H1 (cell line): Measurements from ENCODE around the gene ACSF3. TPM values are rescaled to one million over a fixed set of nuclear protein-coding genes. Genes with fewer than 3 reads are reported as not detected.

Experiments
- CTCF ChIA-PET: fragments of 300-600 bp; sonication (Branson Sonifier 250); formaldehyde crosslinking; loops from one replicate; lab custom pipeline; 2021; ENCODE audit not compliant: partially characterized antibody; lab: Charles Lee
- POLR2A ChIA-PET: fragments of 300-600 bp; sonication (Branson Sonifier 250); formaldehyde crosslinking; loops from one replicate; lab custom pipeline; 2021; ENCODE audit warnings: inconsistent platforms; ENCODE audit not compliant: partially characterized antibody; lab: Charles Lee
- DNase-seq, 2 experiments: peaks; one replicate each; pipeline versions ENCODE4 v3.0.0 to v3.0.0-alpha.2; 2010 to 2022; ENCODE audit warnings: low spot score in 2 of 2, low read depth in 1 of 2, mixed read lengths in 1 of 2
- FAIRE-seq: peaks from 2 replicates; lab custom pipeline; 2011; peaks lifted over from hg19 to GRCh38; lab: Jason Lieb, UNC
- H2AFZ ChIP-seq: 2 replicates; pipeline ENCODE4 v1.8.1; 2012; ENCODE audit warnings: low read length, inconsistent platforms
- H2AK5ac ChIP-seq: 2 replicates; pipeline ENCODE4 v1.6.1; 2013; ENCODE audit warnings: low read depth, low read length
- H2BK120ac ChIP-seq: replicated peaks from 2 replicates; pipeline ENCODE3; 2013; ENCODE audit warnings: low read depth, low read length, inconsistent platforms
- H2BK12ac ChIP-seq: 2 replicates; pipeline ENCODE4 v1.6.1; 2013; ENCODE audit warnings: low read depth, low read length
- H2BK15ac ChIP-seq: 2 replicates; pipeline ENCODE4 v1.6.1; 2013; ENCODE audit warnings: low read length
- H2BK20ac ChIP-seq: 2 replicates; pipeline ENCODE4 v1.6.1; 2013; ENCODE audit warnings: low read length
- H2BK5ac ChIP-seq: 2 replicates; pipeline ENCODE4 v1.6.1; 2013; ENCODE audit warnings: low read depth, low read length
- H3K14ac ChIP-seq: 2 replicates; pipeline ENCODE4 v1.6.1; 2013; ENCODE audit warnings: inconsistent platforms; ENCODE audit not compliant: insufficient read length
- H3K18ac ChIP-seq: 2 replicates; pipeline ENCODE4 v1.6.1; 2013; ENCODE audit warnings: low read length; ENCODE audit errors: extremely low read depth
- H3K23ac ChIP-seq: 2 replicates; pipeline ENCODE4 v1.6.1; 2013; ENCODE audit warnings: inconsistent platforms; ENCODE audit not compliant: insufficient read length
- H3K23me2 ChIP-seq: 2 replicates; pipeline ENCODE4 v1.6.1; 2013; ENCODE audit warnings: low read depth, low read length
- H3K27ac ChIP-seq: 2 replicates; pipeline ENCODE4 v1.6.1; 2011; ENCODE audit warnings: low read depth, low read length, inconsistent platforms
- H3K27me3 ChIP-seq, 4 experiments: replicated peaks in 1 of 4; 1 replicate in 1 of 4; 2 replicates in 3 of 4; pipeline versions ENCODE4 v1.6.1 to v1.8.1; 2011 to 2013; ENCODE audit warnings: low read length in 3 of 4, mild to moderate bottlenecking in 3 of 4, inconsistent platforms in 2 of 4, mixed read lengths in 2 of 4, moderate library complexity in 1 of 4; ENCODE audit not compliant: control insufficient read depth in 3 of 4, insufficient read depth in 3 of 4; ENCODE audit errors: extremely low read depth in 1 of 4
- H3K36me3 ChIP-seq, 4 experiments: 2 replicates each; pipeline versions ENCODE4 v1.6.1 to v1.8.1; 2011 to 2013; ENCODE audit warnings: mild to moderate bottlenecking in 4 of 4, low read length in 3 of 4, moderate library complexity in 2 of 4, control low read depth in 1 of 4, inconsistent platforms in 1 of 4; ENCODE audit not compliant: insufficient read depth in 4 of 4, control insufficient read depth in 2 of 4
- H3K4ac ChIP-seq: replicated peaks from 2 replicates; pipeline ENCODE3; 2013; ENCODE audit warnings: low read length, low read depth, mixed read lengths, inconsistent platforms; ENCODE audit not compliant: insufficient read length
- H3K4me1 ChIP-seq, 4 experiments: replicated peaks in 1 of 4; 1 replicate in 1 of 4; 2 replicates in 3 of 4; pipeline versions ENCODE4 v1.6.1 to v1.8.1; 2011 to 2013; ENCODE audit warnings: low read length in 3 of 4, inconsistent platforms in 2 of 4, mixed read lengths in 1 of 4; ENCODE audit not compliant: insufficient read depth in 4 of 4, control insufficient read depth in 3 of 4
- H3K4me2 ChIP-seq, 2 experiments: 2 replicates each; pipeline versions ENCODE4 v1.6.1 to v1.8.1; 2011 to 2013; ENCODE audit warnings: low read depth in 2 of 2, low read length in 2 of 2, control low read depth in 1 of 2, inconsistent platforms in 1 of 2, mild to moderate bottlenecking in 1 of 2; ENCODE audit not compliant: insufficient read depth in 1 of 2
- H3K4me3 ChIP-seq, 4 experiments: fragments of 200-600, 300-600 bp in 1 of 4; sonication (generic), shearing (Covaris generic), sonication (Bioruptor Twin) in 1 of 4; 2 replicates each; pipeline versions ENCODE4 v1.5.1 to v1.8.1; 2011 to 2016; ENCODE audit warnings: low read length in 4 of 4, low read depth in 3 of 4, control low read depth in 2 of 4, inconsistent platforms in 2 of 4, mild to moderate bottlenecking in 2 of 4, mixed read lengths in 1 of 4, moderate library complexity in 1 of 4; ENCODE audit not compliant: insufficient read depth in 2 of 4; ENCODE audit errors: extremely low read depth in 1 of 4
- H3K56ac ChIP-seq: replicated peaks from 2 replicates; pipeline ENCODE3; 2013; ENCODE audit warnings: low read depth, mild to moderate bottlenecking, mixed read lengths, low read length, inconsistent platforms; ENCODE audit not compliant: insufficient read length
- H3K79me1 ChIP-seq: 2 replicates; pipeline ENCODE4 v1.6.1; 2013; ENCODE audit warnings: low read depth, low read length, control low read depth
- H3K79me2 ChIP-seq, 2 experiments: 2 replicates each; pipeline versions ENCODE4 v1.6.1 to v1.8.1; 2012 to 2013; ENCODE audit warnings: low read length in 2 of 2, mild to moderate bottlenecking in 2 of 2, inconsistent platforms in 1 of 2; ENCODE audit not compliant: insufficient read depth in 2 of 2, control insufficient read depth in 1 of 2
- H3K9ac ChIP-seq, 4 experiments: replicated peaks in 1 of 4; 1 replicate in 1 of 4; 2 replicates in 3 of 4; pipeline versions ENCODE4 v1.6.1 to v1.8.1; 2011 to 2013; ENCODE audit warnings: low read depth in 3 of 4, low read length in 3 of 4, control low read depth in 2 of 4, mild to moderate bottlenecking in 2 of 4, moderate library complexity in 2 of 4, inconsistent platforms in 1 of 4; ENCODE audit errors: extremely low read depth in 1 of 4
- H3K9me3 ChIP-seq, 2 experiments: 2 replicates each; pipeline versions ENCODE4 v1.6.1 to v1.8.1; 2012 to 2013; ENCODE audit warnings: mild to moderate bottlenecking in 2 of 2, moderate library complexity in 2 of 2, control low read depth in 1 of 2, inconsistent platforms in 1 of 2, low read depth in 1 of 2, low read length in 1 of 2, mixed read lengths in 1 of 2; ENCODE audit not compliant: insufficient read depth in 2 of 2
- H4K20me1 ChIP-seq, 2 experiments: replicated peaks in 1 of 2; 2 replicates each; pipeline versions ENCODE3 to v1.8.1; 2011 to 2013; ENCODE audit warnings: inconsistent platforms in 2 of 2, low read length in 2 of 2, mild to moderate bottlenecking in 1 of 2; ENCODE audit not compliant: insufficient read depth in 2 of 2, control insufficient read depth in 1 of 2
- H4K5ac ChIP-seq: 2 replicates; pipeline ENCODE4 v1.6.1; 2013; ENCODE audit warnings: low read length, low read depth, mixed read lengths, inconsistent platforms; ENCODE audit not compliant: insufficient read length
- H4K8ac ChIP-seq: 2 replicates; pipeline ENCODE4 v1.8.0; 2013; ENCODE audit warnings: mild to moderate bottlenecking, moderate library complexity, low read length, inconsistent platforms; ENCODE audit not compliant: insufficient read depth; ENCODE audit errors: extremely low read depth
- H4K91ac ChIP-seq: replicated peaks from 2 replicates; pipeline ENCODE3; 2013; ENCODE audit warnings: low read length, mixed read lengths, inconsistent platforms; ENCODE audit not compliant: insufficient read length
- WGBS, 2 experiments: shearing (Covaris generic) in 1 of 2; methylation state at CpG; one replicate each; pipeline versions ENCODE4 v1.1.6 to v1.1.7; 2013 to 2015; ENCODE audit warnings: low lambda C conversion rate in 2 of 2, mixed read lengths in 2 of 2, inconsistent platforms in 1 of 2, low coverage in 1 of 2, missing lambda C conversion rate in 1 of 2; ENCODE audit not compliant: insufficient replicate concordance in 2 of 2, insufficient coverage in 1 of 2, insufficient read length in 1 of 2; ENCODE audit errors: extremely low coverage in 1 of 2, missing lambda C conversion rate in 1 of 2; 5-methylcytosine and 5-hydroxymethylcytosine counted together
- polyA plus RNA-seq, 7 experiments: library from polyadenylated mRNA; depleted of rRNA in 3 of 7; stranded (reverse) in 5 of 7; unstranded in 2 of 7; fragments of >200 nt in 5 of 7; fragments of 200-250 nt in 2 of 7; gene quantifications; 1 replicate in 5 of 7; 2 replicates in 1 of 7; 4 replicates in 1 of 7; pipeline versions ENCODE4 v1.2.1 to v1.2.3, GENCODE V29; 2011 to 2013; ENCODE audit warnings: missing spikeins in 2 of 7, mixed read lengths in 2 of 7
- total RNA-seq: library from RNA; stranded (reverse); fragmentation: NEBNext Ultra II Directional; extraction: Animal tissue kit (Norgen Biotek cat#: 25700); gene quantifications from 2 replicates; pipeline ENCODE4 v1.2.1, GENCODE V29; 2021

Gene ACSF3
- total and polyA plus RNA-seq, 2 of the 8 experiments (the other 6 are each of a cell fraction or from before 2014, with no cell fraction given): 15.6 to 22.9 TPM

DNA sequence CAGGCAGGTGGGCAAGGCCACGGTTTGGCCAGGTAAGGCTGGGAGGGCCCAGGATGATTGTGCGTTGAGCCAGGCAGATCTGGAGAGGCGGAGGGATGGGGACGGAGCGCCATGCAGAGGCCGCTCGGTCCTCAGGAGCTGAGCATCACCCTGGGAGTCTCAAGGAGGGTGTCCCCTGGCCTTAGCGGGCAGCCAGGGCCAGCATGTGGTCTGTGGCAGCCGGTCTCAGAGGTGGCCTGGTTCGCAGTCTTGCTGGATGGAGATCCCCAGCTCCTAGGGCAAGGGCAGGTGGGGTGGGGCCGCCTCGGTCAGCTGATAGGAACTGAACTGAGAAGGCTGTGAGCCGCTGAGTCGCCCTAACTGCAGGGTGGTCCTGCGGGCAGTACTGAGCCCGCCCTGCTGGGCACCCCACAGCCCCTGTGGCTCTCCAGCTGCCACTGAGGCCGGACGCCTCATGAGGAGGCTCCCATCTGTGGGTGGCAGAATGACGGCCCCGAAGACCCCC lies 66.2 kb downstream of the ACSF3 start:
- Histone ChIP-seq H3K36me3 (no peaks in the 10 kb centered on the region), H3K4me3 (no peak overlapping the region), H4K5ac (no peak overlapping the region), H3K4me2 (no peak overlapping the region), H3K9me3 (peaks cover 15 to 31% of the 10 kb centered on the region in 2 experiments), H2BK15ac (no peak overlapping the region), H3K79me2 (no peaks in the 10 kb centered on the region), H3K14ac (no peak overlapping the region), H3K23ac (no peak overlapping the region), H3K79me1 (no peaks in the 10 kb centered on the region), H3K4me1 (no peaks in the 10 kb centered on the region), H2AFZ (no peak overlapping the region), H3K56ac (no peak overlapping the region), H2BK12ac (no peak overlapping the region), H3K4ac (no peak overlapping the region), H4K20me1 (peaks cover 0 to 3% of the 10 kb centered on the region in 2 experiments), H4K91ac (no peak overlapping the region), H2BK20ac (no peak overlapping the region), H3K27me3 (peaks cover 0 to 3% (median 0%) of the 10 kb centered on the region in 4 experiments; a peak in 2 of 7 replicates), H4K8ac (no peak overlapping the region), H3K23me2 (no peaks in the 10 kb centered on the region; the same call in 1 of the 2 replicates), H3K27ac (no peak overlapping the region), H2BK120ac (no peak overlapping the region), H2AK5ac (no peak overlapping the region), H3K18ac (no peak overlapping the region), H3K9ac (no peak overlapping the region), H2BK5ac (no peak overlapping the region)
- no peak for FAIRE-seq
- ChIA-PET POLR2A (interaction anchor here (1.4 kb wide), 1 partner anchor 11 kb away, joined by 3 read pairs; no protein-coding TSS in a partner anchor), CTCF (interaction anchor here (0.7 to 1.4 kb wide), 2 partner anchors 10 to 218 kb away, joined by 3 read pairs; no protein-coding TSS in a partner anchor)
- DNase-seq: no peak
- WGBS, 2 experiments: 85% methylated on average over 14 of the region's 20 CpGs; no CpG with 5 or more reads in 1 of the 2 experiments
